Neuronal stem cell (in vitro differentiated cells): ENCODE measurements around the gene ASXL2.

Source experiments
- DNase-seq: peaks from one replicate; pipeline ENCODE4 v3.0.0-alpha.2; 2013; ENCODE audit warnings: low spot score
- H2AFZ ChIP-seq: one replicate; pipeline ENCODE4 v1.6.1; 2013; ENCODE audit warnings: mild to moderate bottlenecking, low read length, inconsistent platforms
- H2AK5ac ChIP-seq: 2 replicates; pipeline ENCODE4 v1.6.1; 2013; ENCODE audit warnings: low read depth, mild to moderate bottlenecking, inconsistent platforms, low read length, moderate library complexity, mixed read lengths
- H2BK120ac ChIP-seq: 2 replicates; pipeline ENCODE4 v1.6.1; 2013; ENCODE audit warnings: low read depth, mild to moderate bottlenecking, inconsistent platforms, low read length, moderate library complexity, mixed read lengths
- H2BK12ac ChIP-seq: one replicate; pipeline ENCODE4 v1.6.1; 2013; ENCODE audit warnings: low read length, inconsistent platforms
- H2BK15ac ChIP-seq: 2 replicates; pipeline ENCODE4 v1.6.1; 2013; ENCODE audit warnings: mild to moderate bottlenecking, low read length, inconsistent platforms, mixed read lengths
- H2BK5ac ChIP-seq: one replicate; pipeline ENCODE4 v1.6.1; 2013; ENCODE audit warnings: inconsistent platforms, mild to moderate bottlenecking, low read length, moderate library complexity
- H3K14ac ChIP-seq: one replicate; pipeline ENCODE4 v1.6.1; 2013; ENCODE audit warnings: low read length, inconsistent platforms
- H3K18ac ChIP-seq: 2 replicates; pipeline ENCODE4 v1.6.1; 2013; ENCODE audit warnings: low read length, inconsistent platforms
- H3K23ac ChIP-seq: 2 replicates; pipeline ENCODE4 v1.6.1; 2013; ENCODE audit warnings: low read depth, mild to moderate bottlenecking, mixed read lengths, low read length, inconsistent platforms; ENCODE audit not compliant: poor library complexity
- H3K27ac ChIP-seq: replicated peaks from 3 replicates; pipeline ENCODE4 v1.5.1; 2013; ENCODE audit warnings: low read length, inconsistent platforms
- H3K27me3 ChIP-seq, 3 experiments: 2 replicates each; pipeline ENCODE4 v1.6.1; 2013; ENCODE audit warnings: low read length in 3 of 3, mild to moderate bottlenecking in 2 of 3, inconsistent platforms in 1 of 3, low read depth in 1 of 3, mixed read lengths in 1 of 3, moderate library complexity in 1 of 3; ENCODE audit not compliant: control insufficient read depth in 3 of 3, insufficient read depth in 3 of 3
- H3K36me3 ChIP-seq, 2 donors: replicated peaks in 1 of 2; 2 replicates each; pipeline ENCODE4 v1.6.1; 2013; ENCODE audit warnings: low read length in 2 of 2; ENCODE audit not compliant: control insufficient read depth in 2 of 2, insufficient read depth in 2 of 2
- H3K4ac ChIP-seq: 2 replicates; pipeline ENCODE4 v1.6.1; 2013; ENCODE audit warnings: inconsistent platforms, mild to moderate bottlenecking, low read length, moderate library complexity
- H3K4me1 ChIP-seq, 2 donors: 1 replicate in 1 of 2; 2 replicates in 1 of 2; pipeline ENCODE4 v1.6.1; 2013; ENCODE audit warnings: low read length in 2 of 2, low read depth in 1 of 2; ENCODE audit not compliant: control insufficient read depth in 2 of 2, insufficient read depth in 1 of 2
- H3K4me2 ChIP-seq: one replicate; pipeline ENCODE4 v1.6.1; 2013; ENCODE audit warnings: mild to moderate bottlenecking, low read length, inconsistent platforms; ENCODE audit not compliant: insufficient read depth, poor library complexity, severe bottlenecking
- H3K4me3 ChIP-seq, 2 donors: 2 replicates each; pipeline ENCODE4 v1.5.1; 2013; ENCODE audit warnings: low read length in 2 of 2, mild to moderate bottlenecking in 2 of 2, inconsistent platforms in 1 of 2, moderate library complexity in 1 of 2
- H3K79me1 ChIP-seq: one replicate; pipeline ENCODE4 v1.6.1; 2013; ENCODE audit warnings: low read depth, mild to moderate bottlenecking, inconsistent platforms, low read length, moderate library complexity
- H3K9ac ChIP-seq: one replicate; pipeline ENCODE4 v1.6.1; 2013; ENCODE audit warnings: mild to moderate bottlenecking, low read depth, low read length, inconsistent platforms; ENCODE audit not compliant: poor library complexity
- H3K9me3 ChIP-seq, 2 donors: replicated peaks in 1 of 2; 2 replicates each; pipeline versions ENCODE3 to v1.6.1; 2013; ENCODE audit warnings: low read length in 2 of 2, mild to moderate bottlenecking in 2 of 2, inconsistent platforms in 1 of 2, low read depth in 1 of 2, mixed read lengths in 1 of 2, moderate library complexity in 1 of 2; ENCODE audit not compliant: control insufficient read depth in 2 of 2, insufficient read depth in 1 of 2
- H4K8ac ChIP-seq: one replicate; pipeline ENCODE4 v1.6.1; 2013; ENCODE audit warnings: low read depth, mild to moderate bottlenecking, inconsistent platforms, low read length, moderate library complexity
- H4K91ac ChIP-seq: one replicate; pipeline ENCODE4 v1.6.1; 2013; ENCODE audit warnings: low read length, low read depth, mild to moderate bottlenecking, inconsistent platforms; ENCODE audit not compliant: poor library complexity
- WGBS, 2 donors: extraction: QIAGEN DNeasy Blood & Tissue Kit; methylation state at CpG; one replicate each; pipeline ENCODE4 v1.1.7; 2013; ENCODE audit warnings: missing lambda C conversion rate in 2 of 2, mixed read lengths in 1 of 2; ENCODE audit not compliant: insufficient read length in 2 of 2, insufficient replicate concordance in 1 of 2; ENCODE audit errors: extremely low coverage in 2 of 2; 5-methylcytosine and 5-hydroxymethylcytosine counted together

Gene ASXL2

GRCh38 chr2:25835906-25836305 lies 42.4 kb downstream of the ASXL2 start:
- Histone ChIP-seq H2BK12ac (no peak overlapping the region), H4K8ac (no peak overlapping the region), H2BK15ac (no peak overlapping the region), H3K14ac (no peak overlapping the region), H3K4me3 (no peak overlapping the region), H2BK120ac (no peak overlapping the region), H3K79me1 (peaks cover under 1% of the 10 kb centered on the region), H2AK5ac (no peak overlapping the region), H3K27ac (no peak overlapping the region), H2BK5ac (no peak overlapping the region), H3K36me3 (peaks cover 0 to 6% of the 10 kb centered on the region in 2 donors), H3K9ac (no peak overlapping the region), H2AFZ (no peak overlapping the region), H4K91ac (no peak overlapping the region), H3K4ac (no peak overlapping the region), H3K4me2 (no peak overlapping the region), H3K23ac (no peak overlapping the region), H3K9me3 (peaks cover 2 to 21% of the 10 kb centered on the region in 2 donors), H3K18ac (no peak overlapping the region), H3K4me1 (no peaks in the 10 kb centered on the region), H3K27me3 (no peaks in the 10 kb centered on the region)
- no peak for DNase-seq
- WGBS, 2 donors: no CpG with 5 or more reads among the region's 2 CpGs

GRCh38 chr2:25833566-25833965 lies 44.7 kb downstream of the ASXL2 start:
- Histone ChIP-seq H4K8ac (no peak overlapping the region), H3K18ac (no peak overlapping the region), H3K79me1 (peaks cover 2% of the 10 kb centered on the region), H2BK5ac (no peak overlapping the region), H2AK5ac (no peak overlapping the region), H3K14ac (no peak overlapping the region), H3K27ac (no peak overlapping the region), H2BK15ac (no peak overlapping the region), H3K36me3 (no peaks in the 10 kb centered on the region), H2AFZ (no peak overlapping the region), H3K4me1 (peaks cover 0 to 2% of the 10 kb centered on the region in 2 donors), H4K91ac (no peak overlapping the region), H3K9ac (no peak overlapping the region), H2BK12ac (no peak overlapping the region), H3K4me2 (no peak overlapping the region), H3K4ac (no peak overlapping the region), H3K9me3 (peaks cover 2 to 28% of the 10 kb centered on the region in 2 donors), H3K4me3 (no peak overlapping the region), H3K23ac (no peak overlapping the region), H3K27me3 (no peaks in the 10 kb centered on the region), H2BK120ac (no peak overlapping the region)
- DNase-seq: no peak
- WGBS, 2 donors: no CpG with 5 or more reads among the region's 2 CpGs

DNA sequence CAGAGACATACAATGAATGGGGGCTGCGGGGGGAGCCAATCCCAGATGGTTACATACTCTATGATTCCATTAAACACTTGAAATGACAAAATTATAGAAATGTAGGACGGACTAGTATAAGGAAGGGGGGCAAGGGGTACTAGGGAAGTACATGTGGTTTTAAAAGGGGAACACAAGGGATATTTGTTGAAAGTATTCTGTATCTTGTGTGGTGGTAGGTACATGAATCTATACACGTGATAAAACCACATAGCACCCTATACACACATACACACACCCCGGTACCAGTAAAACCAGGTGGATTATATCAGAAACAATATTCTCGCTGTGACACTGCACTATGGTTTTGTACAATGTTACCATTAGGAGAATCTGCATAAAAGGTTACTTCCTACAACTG lies 45.4 kb downstream of the ASXL2 start:
- Histone ChIP-seq H2BK120ac (no peak overlapping the region), H3K18ac (no peak overlapping the region), H3K27ac (no peak overlapping the region), H3K79me1 (peaks cover 2% of the 10 kb centered on the region), H3K9ac (no peak overlapping the region), H2AFZ (no peak overlapping the region), H3K4ac (no peak overlapping the region), H2BK15ac (no peak overlapping the region), H3K4me3 (no peak overlapping the region), H4K91ac (no peak overlapping the region), H2AK5ac (no peak overlapping the region), H2BK5ac (no peak overlapping the region), H3K36me3 (no peaks in the 10 kb centered on the region), H3K4me1 (peaks cover 0 to 2% of the 10 kb centered on the region in 2 donors), H3K9me3 (peaks cover 2 to 28% of the 10 kb centered on the region in 2 donors), H2BK12ac (no peak overlapping the region), H3K4me2 (no peak overlapping the region), H4K8ac (no peak overlapping the region), H3K23ac (no peak overlapping the region), H3K27me3 (no peaks in the 10 kb centered on the region), H3K14ac (no peak overlapping the region)
- no peak for DNase-seq
- WGBS, 2 donors: no CpG with 5 or more reads among the region's 5 CpGs

DNA sequence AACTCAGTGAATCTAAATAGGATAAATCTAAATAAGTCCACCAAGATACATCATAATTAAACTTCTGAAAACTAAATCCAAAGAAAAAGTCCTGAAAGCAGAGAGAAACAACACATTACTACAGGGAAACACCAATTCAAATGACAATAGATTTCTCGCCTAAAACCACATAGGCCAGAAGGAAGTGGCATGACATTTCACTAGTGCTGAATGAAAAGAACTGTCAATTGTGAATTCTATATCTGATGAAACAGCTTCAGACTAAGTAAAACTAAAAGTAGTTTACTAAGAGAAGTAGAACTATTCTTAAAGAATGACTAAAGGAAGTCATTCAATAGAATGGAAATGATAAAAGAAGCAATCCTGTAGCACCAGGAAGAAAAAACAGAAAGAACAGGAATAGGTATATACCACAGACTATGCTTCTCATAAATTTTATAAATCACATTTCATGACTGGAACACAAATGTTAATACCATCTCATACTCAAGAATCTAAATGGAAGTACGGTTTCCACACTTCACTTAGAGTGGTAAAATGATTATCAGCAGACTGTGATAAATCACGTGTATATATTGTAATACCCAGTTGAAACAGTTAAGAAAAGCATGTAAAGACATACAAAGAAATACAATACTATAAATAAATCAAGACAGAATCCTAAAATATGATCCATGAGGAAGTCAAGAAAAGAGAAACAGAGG lies 46.4 kb downstream of the ASXL2 start:
- Histone ChIP-seq H3K27me3 (no peaks in the 10 kb centered on the region), H3K27ac (no peak overlapping the region), H3K23ac (no peak overlapping the region), H3K18ac (no peak overlapping the region), H2AK5ac (no peak overlapping the region), H2BK15ac (no peak overlapping the region), H2AFZ (no peak overlapping the region), H4K91ac (no peak overlapping the region), H3K4me3 (no peak overlapping the region), H2BK12ac (no peak overlapping the region), H3K4me2 (no peak overlapping the region), H2BK120ac (no peak overlapping the region), H3K36me3 (no peaks in the 10 kb centered on the region), H3K4ac (no peak overlapping the region), H3K79me1 (peaks cover 2% of the 10 kb centered on the region), H3K9me3 (peaks cover 2 to 28% of the 10 kb centered on the region in 2 donors), H4K8ac (no peak overlapping the region), H3K4me1 (peaks cover 0 to 2% of the 10 kb centered on the region in 2 donors), H3K9ac (no peak overlapping the region), H2BK5ac (no peak overlapping the region), H3K14ac (no peak overlapping the region)
- no peak for DNase-seq
- no CpG with 5 or more reads among the region's 3 CpGs for WGBS, 2 donors
